Stomach (tissue), 9 donors: ENCODE data around the gene NUMA1. TPM values are rescaled to one million over a fixed set of nuclear protein-coding genes. Genes with fewer than 3 reads are reported as not detected.

Source experiments
- DNase-seq, 2 donors: peaks; one replicate each; pipeline versions ENCODE4 v3.0.0 to v3.0.0-alpha.2; 2013 to 2019
- H3K27ac ChIP-seq, 5 donors: fragments of 200-600 bp in 4 of 5; sonication (generic) in 4 of 5; one replicate each; pipeline ENCODE4 v1.5.1; 2013 to 2019; ENCODE audit warnings: mild to moderate bottlenecking in 1 of 5, moderate library complexity in 1 of 5
- H3K27me3 ChIP-seq, 3 donors: fragments of 200-600 bp; sonication (generic); one replicate each; pipeline ENCODE4 v1.5.1; 2017 to 2019; ENCODE audit warnings: mixed run types in 1 of 3
- H3K36me3 ChIP-seq, 4 donors: fragments of 200-600 bp; sonication (generic); 1 replicate in 3 of 4; 2 replicates in 1 of 4; pipeline ENCODE4 v1.5.1; 2016 to 2019
- H3K4me1 ChIP-seq, 4 donors: fragments of 200-600 bp; sonication (generic); one replicate each; pipeline ENCODE4 v1.5.1; 2016 to 2019
- H3K4me3 ChIP-seq, 4 donors: fragments of 200-600 bp; sonication (generic) in 3 of 4; one replicate each; pipeline ENCODE4 v1.5.1; 2016 to 2019; ENCODE audit warnings: mild to moderate bottlenecking in 1 of 4
- H3K9me3 ChIP-seq, 4 donors: fragments of 200-600 bp; sonication (generic); one replicate each; pipeline ENCODE4 v1.5.1; 2016 to 2019
- EP300 ChIP-seq: sonication (generic); formaldehyde crosslinking; IDR thresholded peaks from one replicate; pipeline ENCODE4 v1.6.1; 2017; ENCODE audit warnings: antibody characterized with exemption
- POLR2A ChIP-seq, 4 donors: fragments of 450-650 bp; IDR thresholded peaks; one replicate each; pipeline ENCODE4 v1.6.1; 2016; ENCODE audit warnings: antibody characterized with exemption in 4 of 4, control low read depth in 2 of 4, mild to moderate bottlenecking in 1 of 4, moderate library complexity in 1 of 4
- POLR2AphosphoS5 ChIP-seq, 3 donors: sonication (generic); formaldehyde crosslinking; IDR thresholded peaks; one replicate each; pipeline ENCODE4 v1.6.1; 2016; ENCODE audit warnings: antibody characterized with exemption in 3 of 3
- WGBS, 5 donors: extraction: QIAGEN DNeasy Blood & Tissue Kit in 3 of 5; methylation state at CpG; one replicate each; pipeline versions ENCODE4 v1.1.5 to v1.1.7; 2013 to 2018; 5-methylcytosine and 5-hydroxymethylcytosine counted together
- intact Hi-C: fragments of 100-400 bp; cut with DNase I; formaldehyde crosslinking; loops from one replicate; pipeline ENCODE4 v1.15.1; 2023; ENCODE audit warnings: low total_unique reads
- polyA plus RNA-seq, 3 donors: library from polyadenylated mRNA; stranded (reverse); fragments of 200-250 nt; gene quantifications; one replicate each; pipeline ENCODE4 v1.2.3, GENCODE V29; 2013
- total RNA-seq, 5 donors: library from RNA; depleted of rRNA; stranded (reverse); fragments of >200 nt; gene quantifications; one replicate each; pipeline versions ENCODE4 v1.1.0 to v1.2.3, GENCODE V29; 2014 to 2016
- TF ChIP-seq, protein P1 (sequence below), 7 experiments: fragments of 450-650 bp in 4 of 7; fragments of 200-600 bp in 3 of 7; sonication (generic) in 3 of 7; IDR thresholded peaks; one replicate each; pipeline ENCODE4 v1.5.1; 2016 to 2019; ENCODE audit warnings: antibody characterized with exemption in 7 of 7, control low read depth in 2 of 7, mild to moderate bottlenecking in 1 of 7
- donor health status: healthy with polysubstance abuse.
- donor health status: Bipolar disorder and iron deficiency.
- donor health status: healthy.

NUMA1 gene
- total and polyA plus RNA-seq, 8 donors: 84.2 to 619 (median 182) TPM

GRCh38 chr11:72026090-72026489 is 54.3 kb downstream of the NUMA1 start:
- 55 to 72% (median 69%) methylated on average over 1 of the region's 1 CpG for WGBS, 5 donors

GRCh38 chr11:72024069-72024754 is 56.1 kb downstream of the NUMA1 start:
- intact Hi-C loops: no loop called here

More at GRCh38 chr11:72026090-72026489, 54.3 kb downstream of the NUMA1 start:
- H3K9me3 ChIP-seq: no peaks in the 10 kb centered on the region
- H3K4me1 ChIP-seq: peaks cover 25 to 77% (median 49%) of the 10 kb centered on the region in 4 donors
- no peaks in the 10 kb centered on the region for H3K27me3 ChIP-seq
- H3K4me3 ChIP-seq: no peak overlapping the region
- peak overlapping the region in 4 of 5 donors; percentile 58 to 72 (median 64) for H3K27ac ChIP-seq
- intact Hi-C loops: loop anchor here (5.0 kb wide), 1 partner anchor 66 kb away; no protein-coding TSS in a partner anchor
- TF ChIP-seq POLR2A (IDR thresholded peaks at IDR 0.05) (no peak), POLR2AphosphoS5 (IDR thresholded peaks at IDR 0.05) (no peak), EP300 (no peak)
- TF ChIP-seq, protein P1, sequence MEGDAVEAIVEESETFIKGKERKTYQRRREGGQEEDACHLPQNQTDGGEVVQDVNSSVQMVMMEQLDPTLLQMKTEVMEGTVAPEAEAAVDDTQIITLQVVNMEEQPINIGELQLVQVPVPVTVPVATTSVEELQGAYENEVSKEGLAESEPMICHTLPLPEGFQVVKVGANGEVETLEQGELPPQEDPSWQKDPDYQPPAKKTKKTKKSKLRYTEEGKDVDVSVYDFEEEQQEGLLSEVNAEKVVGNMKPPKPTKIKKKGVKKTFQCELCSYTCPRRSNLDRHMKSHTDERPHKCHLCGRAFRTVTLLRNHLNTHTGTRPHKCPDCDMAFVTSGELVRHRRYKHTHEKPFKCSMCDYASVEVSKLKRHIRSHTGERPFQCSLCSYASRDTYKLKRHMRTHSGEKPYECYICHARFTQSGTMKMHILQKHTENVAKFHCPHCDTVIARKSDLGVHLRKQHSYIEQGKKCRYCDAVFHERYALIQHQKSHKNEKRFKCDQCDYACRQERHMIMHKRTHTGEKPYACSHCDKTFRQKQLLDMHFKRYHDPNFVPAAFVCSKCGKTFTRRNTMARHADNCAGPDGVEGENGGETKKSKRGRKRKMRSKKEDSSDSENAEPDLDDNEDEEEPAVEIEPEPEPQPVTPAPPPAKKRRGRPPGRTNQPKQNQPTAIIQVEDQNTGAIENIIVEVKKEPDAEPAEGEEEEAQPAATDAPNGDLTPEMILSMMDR (IDR thresholded peaks at IDR 0.05): no peak
- H3K36me3 ChIP-seq: peaks cover 68 to 92% (median 91%) of the 10 kb centered on the region in 4 donors
- DNase-seq: no peak

GRCh38 chr11:72023335-72023734 is 57.0 kb downstream of the NUMA1 start:
- no peaks in the 10 kb centered on the region for H3K9me3 ChIP-seq
- 76 to 91% (median 86%) methylated on average over 4 of the region's 4 CpGs for WGBS, 5 donors
- TF ChIP-seq EP300 (no peak), POLR2A (IDR thresholded peaks at IDR 0.05) (no peak), POLR2AphosphoS5 (IDR thresholded peaks at IDR 0.05) (no peak)
- TF ChIP-seq, protein P1 (IDR thresholded peaks at IDR 0.05): no peak
- peak overlapping the region in 1 of 5 donors; percentile 1 for H3K27ac ChIP-seq
- no peaks in the 10 kb centered on the region for H3K27me3 ChIP-seq
- H3K4me3 ChIP-seq: no peak overlapping the region
- H3K36me3 ChIP-seq: peaks cover 80 to 97% (median 92%) of the 10 kb centered on the region in 4 donors
- intact Hi-C loops: no loop called here
- no peak for DNase-seq
- peaks cover 17 to 50% (median 32%) of the 10 kb centered on the region in 4 donors for H3K4me1 ChIP-seq

More at GRCh38 chr11:72024069-72024754, 56.1 kb downstream of the NUMA1 start:
- peaks cover 17 to 58% (median 36%) of the 10 kb centered on the region in 4 donors for H3K4me1 ChIP-seq
- DNase-seq: no peak
- no peaks in the 10 kb centered on the region for H3K27me3 ChIP-seq
- TF ChIP-seq EP300: no peak
- TF ChIP-seq POLR2A (IDR thresholded peaks at IDR 0.05): no peak
- TF ChIP-seq, protein P1 (IDR thresholded peaks at IDR 0.05): no peak
- TF ChIP-seq POLR2AphosphoS5 (IDR thresholded peaks at IDR 0.05): no peak
- no peak overlapping the region for H3K4me3 ChIP-seq
- peaks cover 80 to 97% (median 92%) of the 10 kb centered on the region in 4 donors for H3K36me3 ChIP-seq
- H3K9me3 ChIP-seq: no peaks in the 10 kb centered on the region
- peak overlapping the region in 3 of 5 donors; percentile 64 to 72 (median 65) for H3K27ac ChIP-seq
- 41 to 50% (median 42%) methylated on average over 5 of the region's 5 CpGs for WGBS, 5 donors

DNA sequence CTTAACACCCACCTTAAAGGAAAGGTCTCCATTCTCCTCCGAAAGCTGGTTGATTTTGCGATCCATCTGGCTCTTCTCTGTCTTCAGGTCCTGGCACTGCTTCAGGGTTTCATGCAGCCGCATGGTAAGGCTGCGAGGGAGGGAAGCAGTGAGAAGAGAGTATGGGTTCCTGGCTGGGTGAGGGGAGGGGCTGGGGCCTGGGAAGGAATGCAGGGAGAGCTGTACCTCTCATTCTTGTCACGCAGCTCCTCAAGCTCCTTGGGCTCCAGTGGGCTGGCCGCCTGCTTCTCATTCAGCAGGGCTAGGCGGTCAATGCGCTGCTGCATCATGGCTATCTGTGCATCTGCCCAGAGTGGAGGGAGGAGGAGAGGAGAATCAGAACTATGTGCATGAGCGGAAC is 62.2 kb downstream of the NUMA1 start:
- DNase-seq: no peak

More for the DNA sequence above, 62.2 kb downstream of the NUMA1 start:
- intact Hi-C loops: no loop called here
- TF ChIP-seq EP300 (no peak), POLR2A (IDR thresholded peaks at IDR 0.05) (no peak), POLR2AphosphoS5 (IDR thresholded peaks at IDR 0.05) (no peak)
- TF ChIP-seq, protein P1 (IDR thresholded peaks at IDR 0.05): no peak
- peaks cover 100% of the 10 kb centered on the region in 4 donors for H3K36me3 ChIP-seq
- H3K4me1 ChIP-seq: peaks cover 15 to 29% (median 24%) of the 10 kb centered on the region in 4 donors
- 85 to 95% (median 93%) methylated on average over 9 of the region's 9 CpGs for WGBS, 5 donors
- H3K4me3 ChIP-seq: no peak overlapping the region
- no peak overlapping the region for H3K27ac ChIP-seq
- no peaks in the 10 kb centered on the region for H3K9me3 ChIP-seq
- no peaks in the 10 kb centered on the region for H3K27me3 ChIP-seq
